Measurements from ENCODE around the gene AMH.
"Not testable (repeated sequence)": the region's sequence is repeated elsewhere in the genome, so short reads cannot be mapped to it uniquely, and the experiment has no call there.

The AMH gene

GRCh38 chr19:2271234-2272103 is 22.3 kb downstream of the AMH start:
- peak; percentile 79 for DNase-seq

- peak; percentile 72 for DNase-seq
Observed at GRCh38 chr19:2273356-2274184, 24.4 kb downstream of the AMH start.

GRCh38 chr19:2274185-2274711 is 25.1 kb downstream of the AMH start:
- DNase-seq = no peak

GRCh38 chr19:2274931-2275535 is 25.9 kb downstream of the AMH start:
- DNase-seq = peak; percentile 64

- DNase-seq = no peak
Observed at GRCh38 chr19:2275588-2276428, 26.7 kb downstream of the AMH start.

- DNase-seq = no peak
Observed at GRCh38 chr19:2276429-2276986, 27.4 kb downstream of the AMH start.

- no peak for DNase-seq
Observed at GRCh38 chr19:2277138-2277537, 28.0 kb downstream of the AMH start.

GRCh38 chr19:2278459-2279158 is 29.5 kb downstream of the AMH start:
- DNase-seq = no peak

- no peak for DNase-seq
Observed at GRCh38 chr19:2280633-2281264, 31.6 kb downstream of the AMH start.

GRCh38 chr19:2281265-2282061 is 32.3 kb downstream of the AMH start:
- DNase-seq = not testable (repeated sequence)

- no peak for DNase-seq
Observed at GRCh38 chr19:2282062-2282861, 33.1 kb downstream of the AMH start, which contains the start of gene PEAK3. PEAK3 (minus strand) TSS chr19:2282175; CDS start chr19:2280931, 1,244 bp downstream.

GRCh38 chr19:2282862-2283237 is 33.7 kb downstream of the AMH start:
- DNase-seq = no peak

- no peak for DNase-seq
Observed at GRCh38 chr19:2283835-2284507, 34.8 kb downstream of the AMH start.

- DNase-seq = no peak
Observed at GRCh38 chr19:2286402-2287140, 37.4 kb downstream of the AMH start.

- DNase-seq = no peak
Observed at GRCh38 chr19:2287585-2288337, 38.6 kb downstream of the AMH start.

- no peak for DNase-seq
Observed at GRCh38 chr19:2288338-2288817, 39.3 kb downstream of the AMH start.

Data from fibroblast of skin of right quadriceps (primary cell).